H1 (cell line): ENCODE results near the gene BCL3. TPM values are rescaled to one million over a fixed set of nuclear protein-coding genes. Genes with fewer than 3 reads are reported as not detected.

Experiments
- CTCF ChIA-PET: fragments of 300-600 bp; sonication (Branson Sonifier 250); formaldehyde crosslinking; loops from one replicate; lab custom pipeline; 2021; ENCODE audit not compliant: partially characterized antibody; lab: Charles Lee
- POLR2A ChIA-PET: fragments of 300-600 bp; sonication (Branson Sonifier 250); formaldehyde crosslinking; loops from one replicate; lab custom pipeline; 2021; ENCODE audit warnings: inconsistent platforms; ENCODE audit not compliant: partially characterized antibody; lab: Charles Lee
- DNase-seq, 2 experiments: peaks; one replicate each; pipeline versions ENCODE4 v3.0.0 to v3.0.0-alpha.2; 2010 to 2022; ENCODE audit warnings: low spot score in 2 of 2, low read depth in 1 of 2, mixed read lengths in 1 of 2
- FAIRE-seq: peaks from 2 replicates; lab custom pipeline; 2011; peaks lifted over from hg19 to GRCh38; lab: Jason Lieb, UNC
- H2AFZ ChIP-seq: 2 replicates; pipeline ENCODE4 v1.8.1; 2012; ENCODE audit warnings: low read length, inconsistent platforms
- H2AK5ac ChIP-seq: 2 replicates; pipeline ENCODE4 v1.6.1; 2013; ENCODE audit warnings: low read depth, low read length
- H2BK120ac ChIP-seq: replicated peaks from 2 replicates; pipeline ENCODE3; 2013; ENCODE audit warnings: low read depth, low read length, inconsistent platforms
- H2BK12ac ChIP-seq: 2 replicates; pipeline ENCODE4 v1.6.1; 2013; ENCODE audit warnings: low read depth, low read length
- H2BK15ac ChIP-seq: 2 replicates; pipeline ENCODE4 v1.6.1; 2013; ENCODE audit warnings: low read length
- H2BK20ac ChIP-seq: 2 replicates; pipeline ENCODE4 v1.6.1; 2013; ENCODE audit warnings: low read length
- H2BK5ac ChIP-seq: 2 replicates; pipeline ENCODE4 v1.6.1; 2013; ENCODE audit warnings: low read depth, low read length
- H3K14ac ChIP-seq: 2 replicates; pipeline ENCODE4 v1.6.1; 2013; ENCODE audit warnings: inconsistent platforms; ENCODE audit not compliant: insufficient read length
- H3K18ac ChIP-seq: 2 replicates; pipeline ENCODE4 v1.6.1; 2013; ENCODE audit warnings: low read length; ENCODE audit errors: extremely low read depth
- H3K23ac ChIP-seq: 2 replicates; pipeline ENCODE4 v1.6.1; 2013; ENCODE audit warnings: inconsistent platforms; ENCODE audit not compliant: insufficient read length
- H3K23me2 ChIP-seq: 2 replicates; pipeline ENCODE4 v1.6.1; 2013; ENCODE audit warnings: low read depth, low read length
- H3K27ac ChIP-seq: 2 replicates; pipeline ENCODE4 v1.6.1; 2011; ENCODE audit warnings: low read depth, low read length, inconsistent platforms
- H3K27me3 ChIP-seq, 4 experiments: replicated peaks in 1 of 4; 1 replicate in 1 of 4; 2 replicates in 3 of 4; pipeline versions ENCODE4 v1.6.1 to v1.8.1; 2011 to 2013; ENCODE audit warnings: low read length in 3 of 4, mild to moderate bottlenecking in 3 of 4, inconsistent platforms in 2 of 4, mixed read lengths in 2 of 4, moderate library complexity in 1 of 4; ENCODE audit not compliant: control insufficient read depth in 3 of 4, insufficient read depth in 3 of 4; ENCODE audit errors: extremely low read depth in 1 of 4
- H3K36me3 ChIP-seq, 4 experiments: 2 replicates each; pipeline versions ENCODE4 v1.6.1 to v1.8.1; 2011 to 2013; ENCODE audit warnings: mild to moderate bottlenecking in 4 of 4, low read length in 3 of 4, moderate library complexity in 2 of 4, control low read depth in 1 of 4, inconsistent platforms in 1 of 4; ENCODE audit not compliant: insufficient read depth in 4 of 4, control insufficient read depth in 2 of 4
- H3K4ac ChIP-seq: replicated peaks from 2 replicates; pipeline ENCODE3; 2013; ENCODE audit warnings: low read length, low read depth, mixed read lengths, inconsistent platforms; ENCODE audit not compliant: insufficient read length
- H3K4me1 ChIP-seq, 4 experiments: replicated peaks in 1 of 4; 1 replicate in 1 of 4; 2 replicates in 3 of 4; pipeline versions ENCODE4 v1.6.1 to v1.8.1; 2011 to 2013; ENCODE audit warnings: low read length in 3 of 4, inconsistent platforms in 2 of 4, mixed read lengths in 1 of 4; ENCODE audit not compliant: insufficient read depth in 4 of 4, control insufficient read depth in 3 of 4
- H3K4me2 ChIP-seq, 2 experiments: 2 replicates each; pipeline versions ENCODE4 v1.6.1 to v1.8.1; 2011 to 2013; ENCODE audit warnings: low read depth in 2 of 2, low read length in 2 of 2, control low read depth in 1 of 2, inconsistent platforms in 1 of 2, mild to moderate bottlenecking in 1 of 2; ENCODE audit not compliant: insufficient read depth in 1 of 2
- H3K4me3 ChIP-seq, 4 experiments: fragments of 200-600, 300-600 bp in 1 of 4; sonication (generic), shearing (Covaris generic), sonication (Bioruptor Twin) in 1 of 4; 2 replicates each; pipeline versions ENCODE4 v1.5.1 to v1.8.1; 2011 to 2016; ENCODE audit warnings: low read length in 4 of 4, low read depth in 3 of 4, control low read depth in 2 of 4, inconsistent platforms in 2 of 4, mild to moderate bottlenecking in 2 of 4, mixed read lengths in 1 of 4, moderate library complexity in 1 of 4; ENCODE audit not compliant: insufficient read depth in 2 of 4; ENCODE audit errors: extremely low read depth in 1 of 4
- H3K56ac ChIP-seq: replicated peaks from 2 replicates; pipeline ENCODE3; 2013; ENCODE audit warnings: low read depth, mild to moderate bottlenecking, mixed read lengths, low read length, inconsistent platforms; ENCODE audit not compliant: insufficient read length
- H3K79me1 ChIP-seq: 2 replicates; pipeline ENCODE4 v1.6.1; 2013; ENCODE audit warnings: low read depth, low read length, control low read depth
- H3K79me2 ChIP-seq, 2 experiments: 2 replicates each; pipeline versions ENCODE4 v1.6.1 to v1.8.1; 2012 to 2013; ENCODE audit warnings: low read length in 2 of 2, mild to moderate bottlenecking in 2 of 2, inconsistent platforms in 1 of 2; ENCODE audit not compliant: insufficient read depth in 2 of 2, control insufficient read depth in 1 of 2
- H3K9ac ChIP-seq, 4 experiments: replicated peaks in 1 of 4; 1 replicate in 1 of 4; 2 replicates in 3 of 4; pipeline versions ENCODE4 v1.6.1 to v1.8.1; 2011 to 2013; ENCODE audit warnings: low read depth in 3 of 4, low read length in 3 of 4, control low read depth in 2 of 4, mild to moderate bottlenecking in 2 of 4, moderate library complexity in 2 of 4, inconsistent platforms in 1 of 4; ENCODE audit errors: extremely low read depth in 1 of 4
- H3K9me3 ChIP-seq, 2 experiments: 2 replicates each; pipeline versions ENCODE4 v1.6.1 to v1.8.1; 2012 to 2013; ENCODE audit warnings: mild to moderate bottlenecking in 2 of 2, moderate library complexity in 2 of 2, control low read depth in 1 of 2, inconsistent platforms in 1 of 2, low read depth in 1 of 2, low read length in 1 of 2, mixed read lengths in 1 of 2; ENCODE audit not compliant: insufficient read depth in 2 of 2
- H4K20me1 ChIP-seq, 2 experiments: replicated peaks in 1 of 2; 2 replicates each; pipeline versions ENCODE3 to v1.8.1; 2011 to 2013; ENCODE audit warnings: inconsistent platforms in 2 of 2, low read length in 2 of 2, mild to moderate bottlenecking in 1 of 2; ENCODE audit not compliant: insufficient read depth in 2 of 2, control insufficient read depth in 1 of 2
- H4K5ac ChIP-seq: 2 replicates; pipeline ENCODE4 v1.6.1; 2013; ENCODE audit warnings: low read length, low read depth, mixed read lengths, inconsistent platforms; ENCODE audit not compliant: insufficient read length
- H4K8ac ChIP-seq: 2 replicates; pipeline ENCODE4 v1.8.0; 2013; ENCODE audit warnings: mild to moderate bottlenecking, moderate library complexity, low read length, inconsistent platforms; ENCODE audit not compliant: insufficient read depth; ENCODE audit errors: extremely low read depth
- H4K91ac ChIP-seq: replicated peaks from 2 replicates; pipeline ENCODE3; 2013; ENCODE audit warnings: low read length, mixed read lengths, inconsistent platforms; ENCODE audit not compliant: insufficient read length
- ASH2L ChIP-seq: fragments of 200-600, 300-600 bp; sonication (generic); IDR thresholded peaks from one replicate; pipeline ENCODE4 v1.7.1; 2017; ENCODE audit warnings: low read length
- BCL11A ChIP-seq, 2 experiments: IDR thresholded peaks; one replicate each; pipeline ENCODE4 v1.6.1; 2011; ENCODE audit warnings: low read depth in 2 of 2, low read length in 2 of 2, mild to moderate bottlenecking in 2 of 2
- FOSL1 ChIP-seq: IDR thresholded peaks from 2 replicates; pipeline ENCODE4 v1.6.1; 2011; ENCODE audit warnings: mild to moderate bottlenecking, low read depth, low read length, moderate library complexity; ENCODE audit not compliant: insufficient read depth
- JUND ChIP-seq: IDR thresholded peaks from 2 replicates; pipeline ENCODE4 v1.6.1; 2011; ENCODE audit warnings: mild to moderate bottlenecking, improper control_type of control experiment, low read length
- MAX ChIP-seq: IDR thresholded peaks from 2 replicates; pipeline ENCODE4 v1.6.1; 2012; ENCODE audit warnings: inconsistent platforms
- POLR2AphosphoS5 ChIP-seq: IDR thresholded peaks from 2 replicates; pipeline ENCODE4 v1.6.1; 2011; ENCODE audit warnings: low read depth, low read length
- SIX5 ChIP-seq: IDR thresholded peaks from 2 replicates; pipeline ENCODE4 v1.6.1; 2011; ENCODE audit warnings: mild to moderate bottlenecking, low read depth, low read length
- SP1 ChIP-seq: IDR thresholded peaks from 2 replicates; pipeline ENCODE4 v1.6.1; 2011; ENCODE audit warnings: low read depth, low read length
- TAF1 ChIP-seq: IDR thresholded peaks from 2 replicates; pipeline ENCODE4 v1.6.1; 2011; ENCODE audit warnings: mild to moderate bottlenecking, low read depth, low read length
- TCF12 ChIP-seq: IDR thresholded peaks from 2 replicates; pipeline ENCODE4 v1.6.1; 2011; ENCODE audit warnings: low read depth, mild to moderate bottlenecking, low read length
- TEAD4 ChIP-seq: IDR thresholded peaks from 2 replicates; pipeline ENCODE4 v1.6.1; 2012; ENCODE audit warnings: low read depth, low read length, inconsistent platforms, mixed read lengths
- WGBS, 2 experiments: shearing (Covaris generic) in 1 of 2; methylation state at CpG; one replicate each; pipeline versions ENCODE4 v1.1.6 to v1.1.7; 2013 to 2015; ENCODE audit warnings: low lambda C conversion rate in 2 of 2, mixed read lengths in 2 of 2, inconsistent platforms in 1 of 2, low coverage in 1 of 2, missing lambda C conversion rate in 1 of 2; ENCODE audit not compliant: insufficient replicate concordance in 2 of 2, insufficient coverage in 1 of 2, insufficient read length in 1 of 2; ENCODE audit errors: extremely low coverage in 1 of 2, missing lambda C conversion rate in 1 of 2; 5-methylcytosine and 5-hydroxymethylcytosine counted together
- polyA plus RNA-seq, 7 experiments: library from polyadenylated mRNA; depleted of rRNA in 3 of 7; stranded (reverse) in 5 of 7; unstranded in 2 of 7; fragments of >200 nt in 5 of 7; fragments of 200-250 nt in 2 of 7; gene quantifications; 1 replicate in 5 of 7; 2 replicates in 1 of 7; 4 replicates in 1 of 7; pipeline versions ENCODE4 v1.2.1 to v1.2.3, GENCODE V29; 2011 to 2013; ENCODE audit warnings: missing spikeins in 2 of 7, mixed read lengths in 2 of 7
- total RNA-seq: library from RNA; stranded (reverse); fragmentation: NEBNext Ultra II Directional; extraction: Animal tissue kit (Norgen Biotek cat#: 25700); gene quantifications from 2 replicates; pipeline ENCODE4 v1.2.1, GENCODE V29; 2021
- TF ChIP-seq, protein P1 (sequence below): IDR thresholded peaks from 2 replicates; pipeline ENCODE4 v1.6.1; 2011; ENCODE audit warnings: low read depth, mild to moderate bottlenecking, low read length; ENCODE audit not compliant: insufficient read depth

The BCL3 gene
- total and polyA plus RNA-seq, 2 of the 8 experiments (the other 6 are each of a cell fraction or from before 2014, with no cell fraction given): 0.88 to 2.4 TPM

GRCh38 chr19:44738603-44739558 is 9.6 kb upstream of the BCL3 start:
- Histone ChIP-seq H3K56ac (no peak overlapping the region), H3K4me2 (no peak overlapping the region), H2AK5ac (no peak overlapping the region), H3K4ac (no peak overlapping the region), H3K79me1 (no peaks in the 10 kb centered on the region), H2BK120ac (no peak overlapping the region), H4K91ac (no peak overlapping the region), H4K20me1 (no peaks in the 10 kb centered on the region), H2AFZ (no peak overlapping the region), H3K27me3 (peaks cover 0 to 3% (median 0%) of the 10 kb centered on the region in 4 experiments; a peak in 1 of 7 replicates), H3K4me1 (peaks cover 0 to 4% (median 2%) of the 10 kb centered on the region in 4 experiments; a peak in 4 of 7 replicates), H3K18ac (no peak overlapping the region), H3K79me2 (no peaks in the 10 kb centered on the region), H3K23ac (no peak overlapping the region), H2BK12ac (peak overlapping the region; percentile 31; the same call in 1 of the 2 replicates), H4K5ac (no peak overlapping the region), H3K27ac (no peak overlapping the region), H4K8ac (no peak overlapping the region), H3K9me3 (no peaks in the 10 kb centered on the region), H3K4me3 (no peak overlapping the region), H3K23me2 (no peaks in the 10 kb centered on the region), H2BK20ac (no peak overlapping the region), H3K9ac (no peak overlapping the region), H2BK15ac (no peak overlapping the region), H3K14ac (no peak overlapping the region), H2BK5ac (no peak overlapping the region), H3K36me3 (no peaks in the 10 kb centered on the region)
- ChIA-PET CTCF (interaction anchor here (0.8 to 9.4 kb wide), 14 partner anchors 8 to 187 kb away, joined by 3 to 91 read pairs (median 4); no protein-coding TSS in a partner anchor), POLR2A (interaction anchor here (0.8 to 1.3 kb wide), 3 partner anchors 11 to 20 kb away, joined by 3 to 4 read pairs (median 3); no protein-coding TSS in a partner anchor)
- 83% methylated on average over 11 of the region's 11 CpGs; no CpG with 5 or more reads in 1 of the 2 experiments for WGBS, 2 experiments
- FAIRE-seq (no peak), DNase-seq (no peak)
- TF ChIP-seq, protein P1, sequence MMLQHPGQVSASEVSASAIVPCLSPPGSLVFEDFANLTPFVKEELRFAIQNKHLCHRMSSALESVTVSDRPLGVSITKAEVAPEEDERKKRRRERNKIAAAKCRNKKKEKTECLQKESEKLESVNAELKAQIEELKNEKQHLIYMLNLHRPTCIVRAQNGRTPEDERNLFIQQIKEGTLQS: no peak
- no peak for TF ChIP-seq POLR2AphosphoS5
- no peak for TF ChIP-seq ASH2L
- no peak for TF ChIP-seq MAX
- no peak for TF ChIP-seq SIX5
- TF ChIP-seq SP1: no peak
- no peak for TF ChIP-seq FOSL1
- no peak for TF ChIP-seq JUND
- no peak for TF ChIP-seq BCL11A (IDR thresholded peaks at IDR 0.05; ENCODE audit: low read depth in 2 of 2, low read length in 2 of 2)
- TF ChIP-seq TCF12: no peak
- no peak for TF ChIP-seq TEAD4
- TF ChIP-seq TAF1: no peak
